ENCODE data around the gene GP9.

DNA sequence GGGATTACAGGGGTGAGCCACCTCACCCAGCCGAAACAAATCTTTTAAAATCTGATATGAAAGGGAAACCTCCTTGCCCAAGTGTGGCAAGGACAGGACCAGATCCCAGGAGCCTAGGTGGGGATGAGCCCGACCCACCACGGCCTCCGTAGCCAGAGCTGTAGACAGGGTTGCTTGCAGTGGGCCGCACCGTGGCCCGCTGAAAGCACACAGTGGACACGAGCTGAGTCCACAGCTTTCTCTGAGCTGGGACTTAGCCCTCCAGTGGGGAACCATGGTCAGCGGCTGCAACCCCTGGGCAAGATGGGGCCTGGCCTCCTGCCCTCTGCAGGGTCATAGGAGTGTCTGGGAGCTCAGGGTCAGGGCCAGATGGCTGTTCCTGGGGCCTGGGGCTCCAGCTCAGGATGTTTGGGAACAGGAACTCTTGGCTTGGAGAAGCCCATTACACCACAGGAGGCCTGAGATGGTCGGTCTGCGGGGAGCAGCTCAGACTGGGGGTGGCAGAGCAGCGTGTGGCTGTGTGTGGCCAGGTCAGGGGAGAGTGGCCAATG is 24.7 kb downstream of the GP9 start:
- TF ChIP-seq, protein P1, sequence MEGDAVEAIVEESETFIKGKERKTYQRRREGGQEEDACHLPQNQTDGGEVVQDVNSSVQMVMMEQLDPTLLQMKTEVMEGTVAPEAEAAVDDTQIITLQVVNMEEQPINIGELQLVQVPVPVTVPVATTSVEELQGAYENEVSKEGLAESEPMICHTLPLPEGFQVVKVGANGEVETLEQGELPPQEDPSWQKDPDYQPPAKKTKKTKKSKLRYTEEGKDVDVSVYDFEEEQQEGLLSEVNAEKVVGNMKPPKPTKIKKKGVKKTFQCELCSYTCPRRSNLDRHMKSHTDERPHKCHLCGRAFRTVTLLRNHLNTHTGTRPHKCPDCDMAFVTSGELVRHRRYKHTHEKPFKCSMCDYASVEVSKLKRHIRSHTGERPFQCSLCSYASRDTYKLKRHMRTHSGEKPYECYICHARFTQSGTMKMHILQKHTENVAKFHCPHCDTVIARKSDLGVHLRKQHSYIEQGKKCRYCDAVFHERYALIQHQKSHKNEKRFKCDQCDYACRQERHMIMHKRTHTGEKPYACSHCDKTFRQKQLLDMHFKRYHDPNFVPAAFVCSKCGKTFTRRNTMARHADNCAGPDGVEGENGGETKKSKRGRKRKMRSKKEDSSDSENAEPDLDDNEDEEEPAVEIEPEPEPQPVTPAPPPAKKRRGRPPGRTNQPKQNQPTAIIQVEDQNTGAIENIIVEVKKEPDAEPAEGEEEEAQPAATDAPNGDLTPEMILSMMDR (IDR thresholded peaks at IDR 0.05): no peak
- no peak for TF ChIP-seq POLR2A (IDR thresholded peaks at IDR 0.05; ENCODE audit: low read depth)
- TF ChIP-seq EP300 (IDR thresholded peaks at IDR 0.05): no peak
- no peak for TF ChIP-seq POLR2AphosphoS5 (IDR thresholded peaks at IDR 0.05)
